Epithelial cell of proximal tubule (primary cell): ENCODE data around the gene SPCS1. TPM values are rescaled to one million over a fixed set of nuclear protein-coding genes. Genes with fewer than 3 reads are reported as not detected.

ENCODE experiments used
- DNase-seq: peaks from one replicate; pipeline ENCODE4 v3.0.0-alpha.2; 2011; ENCODE audit warnings: low read depth
- H3K4me3 ChIP-seq: 2 replicates; pipeline ENCODE4 v1.5.1; 2011; ENCODE audit warnings: low read depth, mild to moderate bottlenecking, low read length
- CTCF ChIP-seq: conservative IDR thresholded peaks from 2 replicates; pipeline ENCODE4 v1.5.1; 2012; ENCODE audit warnings: low read depth, mild to moderate bottlenecking, low read length
- total RNA-seq: library from RNA; depleted of rRNA; stranded (reverse); fragments of >200 nt; gene quantifications from 2 replicates; pipeline ENCODE4 v1.2.3, GENCODE V29; 2015

SPCS1 gene
- total RNA-seq, 1 donor from 2014 or later, result 212 TPM

- H3K4me3 ChIP-seq, result peak overlapping the region; percentile 100
- no peak for DNase-seq
- no peak for TF ChIP-seq CTCF
Measured at GRCh38 chr3:52705438-52705687, 543 bp upstream of the SPCS1 start.

GRCh38 chr3:52707585-52707984 is 1.7 kb downstream of the SPCS1 start:
- no peak for TF ChIP-seq CTCF
- no peak for DNase-seq

GRCh38 chr3:52710512-52710911 is 4.6 kb downstream of the SPCS1 start:
- TF ChIP-seq CTCF, result no peak
- no peak for DNase-seq
- no peak overlapping the region for H3K4me3 ChIP-seq

More at GRCh38 chr3:52707585-52707984, 1.7 kb downstream of the SPCS1 start:
- H3K4me3 ChIP-seq, result peak overlapping the region; percentile 100

DNA sequence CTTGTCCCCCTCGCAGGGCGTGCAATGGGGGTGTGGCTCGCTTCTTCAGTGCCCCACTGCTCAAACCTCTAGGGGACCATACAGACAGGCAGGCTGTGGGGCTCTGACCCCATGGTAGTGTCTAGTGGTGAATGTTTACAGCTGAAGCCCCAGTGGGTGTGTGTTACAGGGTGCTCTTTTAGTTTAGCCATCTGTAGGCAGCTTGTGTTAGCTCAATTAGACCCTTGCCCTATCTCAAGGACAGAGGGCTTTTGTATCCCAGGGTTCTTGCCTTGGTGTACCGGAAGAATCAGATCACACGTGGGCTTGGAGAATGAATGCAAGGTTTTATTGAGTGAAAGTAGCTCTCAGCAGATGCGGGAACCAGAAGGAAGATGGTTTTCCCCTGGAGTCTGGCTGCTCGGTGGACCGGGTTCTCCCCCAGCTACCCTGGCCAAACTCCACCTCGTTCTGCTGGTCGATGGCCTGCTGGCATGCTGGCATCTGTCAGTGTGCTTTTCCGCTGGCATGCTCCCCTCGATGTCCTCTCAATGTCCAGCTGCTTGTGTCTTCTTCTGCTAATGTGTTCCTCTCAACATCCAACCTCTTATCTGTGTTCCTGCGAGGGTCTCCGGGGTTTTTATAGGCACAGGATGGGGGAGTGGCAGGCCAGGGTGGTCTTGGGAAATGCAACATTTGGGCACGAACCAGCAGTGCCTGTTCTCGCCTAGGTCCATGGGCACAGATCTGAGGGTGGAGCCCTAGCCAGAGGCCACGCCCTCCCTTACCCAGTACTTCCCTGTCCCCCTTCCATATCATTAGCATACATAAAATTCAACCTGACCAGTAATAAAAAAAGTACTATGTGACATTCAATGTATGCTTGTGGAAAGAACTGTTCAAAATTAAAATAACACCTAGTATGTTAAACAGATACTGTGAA is 6.6 kb downstream of the SPCS1 start:
- no peak for TF ChIP-seq CTCF

GRCh38 chr3:52714335-52715302 is 8.7 kb downstream of the SPCS1 start:
- TF ChIP-seq CTCF, result no peak
- H3K4me3 ChIP-seq, result peak overlapping the region; percentile 35
- DNase-seq, result no peak

More for the DNA sequence above, 6.6 kb downstream of the SPCS1 start:
- no peak overlapping the region for H3K4me3 ChIP-seq
- no peak for DNase-seq

DNA sequence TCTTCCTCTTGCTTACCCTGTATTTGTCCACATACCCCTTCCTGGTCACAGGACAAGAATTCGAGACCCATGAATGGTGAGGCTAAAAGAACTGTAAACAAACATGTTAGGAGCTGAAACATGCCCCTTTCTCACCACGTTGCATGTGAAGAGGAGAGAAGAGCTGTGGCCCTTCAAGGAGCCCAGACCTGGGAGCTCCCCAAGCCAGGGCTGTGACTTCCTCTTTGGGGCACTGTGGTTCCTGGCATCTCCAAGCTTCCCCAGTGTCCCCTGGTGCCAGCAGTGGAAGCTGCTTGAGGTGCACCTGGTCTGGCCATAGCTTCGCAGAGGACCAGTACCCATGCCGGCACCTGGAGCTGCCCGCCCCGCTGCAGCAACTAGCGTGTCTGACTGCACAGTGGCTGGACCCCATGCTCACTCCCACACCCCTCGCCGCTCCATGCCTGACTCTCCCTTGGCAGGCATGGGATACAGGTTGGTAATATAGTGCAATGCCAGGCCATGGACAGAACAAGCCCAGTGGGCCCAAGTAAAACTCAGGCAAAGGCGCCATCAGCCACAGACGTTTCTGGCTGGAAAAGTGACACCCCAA is 9.9 kb downstream of the SPCS1 start:
- no peak for DNase-seq
- TF ChIP-seq CTCF, result no peak
- H3K4me3 ChIP-seq, result no peak overlapping the region
